Right forelimb (tissue), 1 donor: ENCODE results near the gene DNAH3.
"Not testable (repeated sequence)": the region's sequence is repeated elsewhere in the genome, so short reads cannot be mapped to it uniquely, and the experiment has no call there.

ENCODE experiments used
- DNase-seq: peaks from one replicate; pipeline ENCODE4 v3.0.0-alpha.2; 2018

The DNAH3 gene

DNA sequence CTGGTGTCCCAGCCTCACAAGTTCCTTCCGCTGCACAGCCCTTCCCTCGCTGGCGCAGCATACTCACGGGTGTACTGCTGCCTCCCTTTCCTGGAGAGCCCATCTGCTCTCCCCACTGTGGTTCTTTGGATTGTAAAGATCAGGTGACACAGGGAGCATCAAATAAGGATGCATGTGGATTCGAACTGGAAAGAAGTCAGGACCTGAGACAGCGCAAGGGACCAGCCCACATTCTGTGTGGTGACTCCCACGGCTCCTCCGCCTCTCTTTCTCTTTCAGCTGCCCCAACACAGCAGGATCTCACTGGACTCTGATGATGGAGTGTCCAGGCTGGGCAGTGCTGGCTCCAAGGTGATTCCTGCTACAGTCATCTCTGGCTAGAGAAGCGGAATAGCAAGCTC lies 15.9 kb upstream of the DNAH3 start:
- no peak for DNase-seq

DNA sequence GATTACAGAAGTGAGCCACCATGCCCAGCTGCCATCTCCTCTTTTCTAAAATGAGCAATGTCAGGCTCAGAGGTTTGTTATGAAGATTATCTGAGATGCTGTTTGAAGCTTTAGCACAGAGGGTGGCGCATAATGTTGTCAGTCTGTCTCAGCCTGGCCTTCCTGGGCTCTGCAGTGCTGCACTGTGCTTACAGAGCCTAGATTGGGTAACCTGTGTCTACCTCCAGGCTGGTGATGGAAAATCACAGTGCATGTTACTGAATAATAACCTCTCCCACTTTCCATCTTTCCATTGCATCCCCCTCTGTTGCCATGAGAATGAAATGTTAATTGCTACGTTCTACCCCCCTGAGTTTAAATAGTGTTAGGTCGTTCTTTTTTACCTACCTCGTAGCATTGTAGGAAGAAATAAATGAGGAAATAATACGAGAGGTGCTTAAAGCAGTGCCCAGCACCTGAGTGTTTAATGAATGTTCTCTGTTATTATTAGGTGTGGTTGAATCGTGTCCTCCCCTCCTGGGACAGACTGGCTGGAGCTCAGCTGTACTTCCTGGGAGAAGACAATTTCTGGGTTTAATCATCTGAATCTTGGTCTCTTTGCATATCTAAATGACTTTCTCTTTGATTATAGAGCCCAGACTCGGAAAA lies 14.0 kb upstream of the DNAH3 start:
- DNase-seq = no peak

DNA sequence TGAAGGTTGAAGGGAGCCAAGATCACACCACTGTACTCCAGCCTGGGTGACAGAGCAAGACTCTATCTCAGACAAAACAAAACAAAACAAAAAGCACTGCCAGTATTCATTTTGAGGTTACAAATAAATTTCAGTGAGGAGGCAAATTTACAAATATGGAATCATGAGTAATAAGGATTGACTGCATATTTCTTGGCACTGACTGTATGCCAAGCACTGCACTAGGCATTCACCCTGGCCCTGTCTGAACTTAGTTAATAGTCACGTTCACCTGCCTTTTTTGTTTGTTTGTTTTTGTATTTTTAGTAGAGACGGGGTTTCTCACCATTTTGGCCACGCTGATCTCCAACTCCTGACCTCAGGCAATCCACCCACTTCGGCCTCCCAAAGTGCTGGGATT lies 12.9 kb upstream of the DNAH3 start:
- DNase-seq = no peak

DNA sequence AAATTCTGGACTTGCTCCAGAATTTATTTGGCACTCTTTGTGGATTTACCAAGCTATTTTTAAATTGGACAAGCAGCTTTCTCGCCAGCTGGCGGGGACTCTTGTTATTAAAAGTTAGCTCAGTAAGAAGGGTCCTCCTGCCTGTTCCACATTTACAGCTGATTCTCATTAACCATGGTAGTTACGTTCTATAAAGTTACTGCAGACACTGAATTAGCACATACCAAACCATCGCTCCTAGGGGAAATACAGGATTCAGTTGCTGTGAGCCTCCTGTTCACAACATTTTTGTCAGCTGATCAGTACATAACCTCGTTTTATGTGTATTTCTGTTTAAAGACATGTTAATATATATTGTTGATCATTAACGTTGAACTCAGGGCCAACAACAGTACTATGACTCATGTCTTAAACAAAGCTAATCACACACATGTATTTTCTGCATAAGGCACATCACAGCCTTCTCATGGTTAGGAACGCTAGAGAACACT lies 12.1 kb upstream of the DNAH3 start:
- no peak for DNase-seq

DNA sequence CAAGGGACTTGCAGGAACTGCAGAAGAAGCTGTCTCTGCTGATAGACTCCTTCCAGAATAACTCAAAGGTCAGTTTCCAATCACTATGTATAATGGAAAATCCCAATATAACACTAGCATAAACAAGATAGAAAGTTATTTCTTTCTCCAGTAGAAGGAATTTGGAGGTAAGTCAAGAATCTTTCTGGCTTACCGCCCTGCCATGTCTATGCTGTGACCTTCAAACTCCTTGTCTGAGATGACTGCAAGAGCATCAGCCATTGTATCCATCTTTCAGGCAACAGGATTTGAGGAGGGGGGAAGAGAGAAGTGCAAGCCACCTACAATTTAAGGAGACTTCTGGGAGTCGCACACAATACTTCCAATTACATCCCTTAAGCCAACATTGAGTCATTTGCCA lies 10.6 kb upstream of the DNAH3 start:
- no peak for DNase-seq

DNA sequence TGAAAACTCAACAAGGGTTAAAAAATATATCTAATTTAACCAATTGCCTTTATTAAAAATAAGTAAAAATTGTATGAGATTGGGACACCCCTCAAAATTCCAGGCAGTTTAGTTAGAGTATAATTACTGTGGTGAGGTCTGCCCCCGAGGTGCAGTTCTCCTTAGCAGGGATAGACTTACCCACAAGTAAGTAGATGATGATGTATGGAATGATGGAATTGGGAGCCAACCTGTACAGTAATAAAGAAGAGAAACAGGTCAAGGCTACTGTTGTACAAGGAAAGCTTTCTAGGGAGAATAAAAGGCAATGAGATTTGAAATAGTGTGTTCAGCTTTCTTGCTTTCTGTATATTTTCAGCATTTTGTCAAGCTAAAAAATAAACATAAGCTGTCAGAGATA lies 9.6 kb upstream of the DNAH3 start:
- no peak for DNase-seq

DNA sequence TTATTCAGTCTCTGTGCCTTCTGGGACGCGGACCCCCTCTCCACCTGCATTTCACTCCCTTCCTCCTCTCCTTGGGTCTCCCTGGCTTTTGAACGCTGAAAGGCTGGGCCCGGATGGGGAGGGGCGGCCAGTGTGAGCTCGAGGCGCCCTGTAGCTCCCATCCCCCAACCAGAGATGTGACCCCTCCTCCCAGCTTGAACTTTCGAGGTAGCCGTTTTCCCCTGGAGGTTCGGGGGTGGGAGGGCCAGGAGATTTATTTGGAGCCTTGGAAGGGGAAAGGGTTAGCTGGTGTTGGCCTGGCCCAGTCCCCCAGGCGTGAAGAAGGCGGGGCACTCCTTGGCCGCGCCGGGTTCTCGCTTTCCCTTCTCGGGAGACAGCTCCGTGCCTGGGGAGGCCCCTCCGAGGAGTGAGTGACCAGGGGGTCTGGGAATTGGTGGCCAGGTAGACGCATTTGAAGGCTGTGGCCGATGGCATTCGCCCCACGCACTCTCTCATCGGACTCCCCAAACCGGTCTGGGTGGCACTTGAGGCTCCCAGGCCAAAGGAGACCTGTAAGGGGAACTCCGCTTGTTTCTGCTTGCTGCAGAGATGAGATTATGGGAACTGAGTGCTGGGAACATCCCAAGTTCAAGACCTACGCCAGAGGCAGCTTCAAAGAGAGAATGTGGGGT lies 8.8 kb upstream of the DNAH3 start:
- DNase-seq = peak; percentile 46

DNA sequence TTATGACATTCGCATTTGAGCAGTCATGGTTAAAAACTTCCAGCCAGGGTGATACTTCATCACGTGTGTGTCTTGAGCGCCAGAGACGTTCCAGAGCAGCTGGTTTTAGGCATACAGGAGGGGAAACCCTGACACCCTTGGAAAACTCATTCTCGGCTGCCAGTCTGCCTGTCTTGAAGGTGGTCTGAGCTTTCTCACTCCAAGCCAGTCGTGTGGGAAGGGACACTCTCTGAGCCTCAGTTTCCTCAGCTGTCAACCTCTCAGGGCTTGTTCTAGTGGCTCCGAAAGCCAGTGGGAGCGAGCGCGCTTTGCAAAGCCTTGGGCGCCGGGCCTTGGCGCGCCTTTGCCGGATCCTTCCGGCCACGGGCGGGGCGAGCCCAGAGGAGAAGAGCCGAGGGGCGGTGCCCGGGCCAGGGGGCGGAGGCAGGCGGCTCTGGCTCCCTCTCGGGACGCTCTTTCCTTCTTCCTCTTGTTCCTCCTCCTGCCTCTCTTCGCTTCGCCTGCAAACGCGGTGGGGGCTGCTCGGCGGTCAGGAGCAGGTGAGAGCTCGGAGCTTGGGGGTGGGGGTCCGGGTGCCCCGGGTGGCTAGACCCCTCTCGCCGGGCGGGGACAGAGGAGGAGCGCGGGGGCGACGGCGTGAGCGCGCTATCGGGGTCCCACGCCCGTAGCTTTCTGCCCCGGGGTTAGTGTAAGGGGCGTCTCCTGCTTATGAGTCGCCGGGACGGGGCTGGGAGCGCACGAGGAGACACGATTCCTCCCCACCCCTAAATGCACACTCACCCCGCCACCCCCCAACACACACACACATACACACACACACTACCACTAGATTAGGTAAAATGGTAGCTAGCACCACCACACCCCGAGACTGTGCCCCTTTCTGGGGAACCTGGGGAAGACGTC lies 7.8 kb upstream of the DNAH3 start, which contains the start of gene LDAF1:
LDAF1 (plus strand) TSS at position 467 of the 903 bp plus-strand sequence. CDS start 2,509 bp downstream, outside the sequence.
- peak; percentile 86 for DNase-seq

DNA sequence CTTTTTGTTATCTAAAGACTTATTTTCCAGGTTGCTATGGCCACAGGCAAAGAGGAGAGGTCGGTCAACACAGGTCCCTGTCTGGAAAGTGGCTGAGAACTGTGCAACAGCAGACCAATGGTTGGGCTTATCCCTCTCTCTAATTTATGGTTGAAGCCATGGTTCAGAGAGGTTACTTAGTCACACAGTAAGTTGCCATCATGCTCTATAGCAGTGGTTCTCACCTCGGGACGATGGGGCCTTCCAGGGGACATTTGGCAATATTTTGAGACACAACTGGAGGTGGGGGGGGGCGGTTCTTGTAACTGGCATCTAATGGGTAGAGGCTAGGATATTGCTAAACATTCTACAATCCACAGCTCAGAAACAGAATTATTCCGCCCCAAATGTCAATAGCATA lies 7.0 kb upstream of the DNAH3 start:
- DNase-seq = no peak

DNA sequence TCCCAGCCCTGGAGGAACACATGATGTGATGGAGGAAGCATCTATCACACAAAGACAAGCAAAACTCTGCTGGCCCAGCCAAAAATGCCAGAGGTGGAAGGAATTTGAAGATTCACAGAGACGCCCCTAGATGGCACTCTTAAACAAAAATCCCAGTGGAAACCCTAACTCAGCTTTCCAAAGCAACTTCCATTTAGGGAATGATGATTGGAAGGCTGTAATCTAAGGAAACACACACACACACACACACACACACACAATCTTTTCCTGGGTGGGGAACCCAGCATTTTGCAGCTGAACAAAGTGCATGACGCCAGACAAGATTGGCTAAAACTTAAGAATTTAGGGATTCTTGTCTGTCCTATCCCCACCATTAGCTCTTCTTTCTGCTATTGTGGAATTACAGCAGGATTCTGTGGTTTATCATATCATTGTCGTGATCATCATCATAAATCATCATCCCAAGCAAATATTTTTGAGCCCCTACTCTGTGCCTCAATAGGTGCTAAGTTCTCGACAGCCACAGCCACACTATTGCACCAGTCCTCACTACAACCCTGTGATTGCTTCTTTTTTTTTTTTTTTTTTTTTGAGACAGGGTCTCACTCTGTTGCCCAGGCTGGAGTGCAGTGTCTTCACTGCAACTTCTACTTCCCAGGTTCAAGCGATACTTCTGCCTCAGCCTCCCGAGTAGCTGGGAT lies 6.3 kb upstream of the DNAH3 start:
- peak; percentile 62 for DNase-seq

DNA sequence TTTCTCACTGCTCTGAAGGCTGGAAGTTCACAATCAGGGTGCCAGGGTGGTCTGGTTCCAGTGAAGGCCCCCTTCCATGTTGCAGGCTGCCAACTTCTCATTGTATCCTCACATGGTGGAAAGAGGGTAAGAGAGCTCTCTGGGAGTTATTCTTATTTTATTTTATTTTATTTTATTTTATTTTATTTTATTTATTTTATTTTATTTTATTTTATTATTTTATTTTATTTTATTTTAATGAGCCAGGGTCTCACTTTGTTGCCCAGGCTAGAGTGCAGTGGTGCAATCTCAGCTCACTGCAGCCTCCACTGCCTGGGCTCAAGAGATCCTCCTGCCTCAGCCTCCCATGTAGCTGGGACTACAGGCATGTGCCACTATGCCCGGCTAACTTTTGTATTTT lies 5.4 kb upstream of the DNAH3 start:
- DNase-seq = not testable (repeated sequence)

DNA sequence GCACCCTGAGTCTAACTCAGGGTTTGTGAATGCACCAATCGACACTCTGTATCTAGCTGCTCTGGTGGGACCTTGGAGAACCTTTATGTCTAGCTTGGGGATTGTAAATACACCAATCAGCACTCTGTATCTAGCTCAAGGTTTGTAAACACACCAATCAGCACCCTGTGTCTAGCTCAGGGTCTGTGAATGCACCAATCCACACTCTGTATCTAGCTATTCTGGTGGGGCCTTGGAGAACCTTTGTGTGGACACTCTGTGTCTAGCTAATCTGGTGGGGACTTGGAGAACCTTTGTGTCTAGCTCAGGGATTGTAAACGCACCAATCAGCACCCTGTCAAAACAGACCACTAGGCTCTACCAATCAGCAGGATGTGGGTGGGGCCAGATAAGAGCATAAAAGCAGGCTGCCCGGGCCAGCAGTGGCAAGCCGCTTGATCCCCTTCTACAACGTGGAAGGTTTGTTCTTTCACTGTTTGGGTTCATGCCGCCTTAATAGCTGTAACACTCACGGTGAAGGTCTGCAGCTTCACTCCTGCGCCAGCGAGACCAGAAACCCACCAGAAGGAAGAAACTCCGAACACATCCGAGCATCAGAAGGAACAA lies 2.6 kb upstream of the DNAH3 start:
- DNase-seq = not testable (repeated sequence)

DNA sequence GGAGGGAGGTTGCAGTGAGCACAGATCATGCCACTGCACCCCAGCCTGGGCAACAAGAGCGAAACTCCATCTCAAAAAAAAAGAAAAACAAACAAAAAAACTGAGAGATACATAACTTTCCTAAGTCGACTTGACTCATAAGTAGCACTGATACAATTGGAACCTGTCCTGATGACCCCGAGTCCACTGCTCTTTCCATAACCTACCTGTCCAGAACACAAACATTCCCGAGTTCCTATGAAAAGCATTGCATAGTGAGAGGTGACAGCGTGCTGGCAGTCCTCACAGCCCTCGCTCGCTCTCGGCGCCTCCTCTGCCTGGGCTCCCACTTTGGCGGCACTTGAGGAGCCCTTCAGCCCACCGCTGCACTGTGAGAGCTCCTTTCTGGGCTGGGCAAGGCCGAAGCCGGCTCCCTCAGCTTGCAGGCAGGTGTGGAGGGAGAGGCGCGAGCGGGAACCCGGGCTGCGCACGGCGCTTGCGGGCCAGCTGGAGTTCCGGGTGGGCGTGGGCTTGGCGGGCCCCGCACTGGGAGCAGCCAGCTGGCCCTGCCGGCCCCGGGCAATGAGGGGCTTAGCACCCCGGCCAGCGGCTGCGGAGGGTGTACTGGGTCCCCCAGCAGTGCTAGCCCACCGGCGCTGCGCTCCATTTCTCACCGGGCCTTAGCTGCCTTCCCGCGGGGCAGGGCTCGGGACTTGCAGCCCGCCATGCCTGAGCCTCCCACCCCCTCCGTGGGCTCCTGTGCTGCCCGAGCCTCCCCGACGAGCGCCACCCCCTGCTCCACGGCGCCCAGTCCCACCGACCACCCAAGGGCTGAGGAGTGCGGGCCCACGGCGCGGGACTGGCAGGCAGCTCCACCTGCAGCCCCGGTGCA lies 1.7 kb upstream of the DNAH3 start:
- DNase-seq = not testable (repeated sequence)

DNA sequence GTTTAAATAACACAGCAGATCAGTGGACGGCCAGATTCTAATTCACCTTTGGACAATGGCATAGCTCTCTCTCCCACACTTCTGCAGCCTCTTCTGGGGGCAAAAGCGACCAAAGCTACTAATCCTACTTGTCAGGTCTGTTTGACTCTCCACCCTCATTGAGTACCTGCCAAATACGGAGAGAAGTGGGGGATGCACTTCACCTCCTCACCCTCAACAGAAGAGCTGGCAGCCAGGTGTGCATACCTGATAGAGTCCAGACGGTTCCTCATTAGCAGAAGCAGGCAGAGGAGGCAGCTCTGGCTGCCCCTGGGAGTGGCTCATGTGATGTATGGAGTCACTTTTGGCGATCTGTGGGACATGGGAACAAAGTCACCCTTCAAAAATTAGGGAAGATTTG lies 4.9 kb downstream of the DNAH3 start:
- no peak for DNase-seq

DNA sequence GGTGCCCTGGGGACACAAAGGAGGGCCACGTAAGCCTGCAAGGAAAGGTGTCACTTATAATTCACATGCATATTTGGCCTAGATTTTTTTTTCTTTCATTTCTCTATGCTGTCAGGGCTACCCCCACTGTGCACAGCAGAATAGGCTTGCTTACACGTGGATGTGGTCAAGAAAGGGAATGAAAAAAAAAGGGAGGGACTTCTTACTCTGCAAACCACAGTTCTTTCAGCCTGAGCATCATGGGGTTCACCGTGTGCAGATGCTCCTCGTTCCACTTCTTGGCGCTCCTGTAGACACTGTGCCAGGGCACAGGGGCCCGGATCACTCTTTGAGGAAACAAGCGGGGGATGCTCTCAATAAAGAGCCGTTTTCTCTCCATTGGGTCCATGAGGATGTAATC lies 16.6 kb downstream of the DNAH3 start:
- DNase-seq = no peak

DNA sequence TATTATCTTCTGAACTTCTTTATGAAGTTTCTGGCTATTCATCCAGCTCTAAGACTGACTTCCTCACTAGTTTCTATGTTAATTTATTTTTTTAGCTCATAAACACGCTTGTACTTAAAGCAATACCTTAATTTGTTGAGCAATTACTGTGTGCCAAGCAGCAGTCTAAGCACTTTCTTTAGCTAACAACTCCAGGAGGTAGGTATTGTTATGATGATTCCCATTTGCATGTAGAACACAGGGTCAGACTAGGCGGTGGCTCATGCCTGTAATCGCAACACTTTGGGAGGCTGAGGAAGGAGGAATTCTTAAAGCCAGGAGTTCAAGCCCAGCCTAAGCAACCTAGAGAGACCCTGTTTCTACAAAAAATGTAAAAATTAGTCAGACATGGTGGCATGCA lies 19.8 kb downstream of the DNAH3 start:
- no peak for DNase-seq

DNA sequence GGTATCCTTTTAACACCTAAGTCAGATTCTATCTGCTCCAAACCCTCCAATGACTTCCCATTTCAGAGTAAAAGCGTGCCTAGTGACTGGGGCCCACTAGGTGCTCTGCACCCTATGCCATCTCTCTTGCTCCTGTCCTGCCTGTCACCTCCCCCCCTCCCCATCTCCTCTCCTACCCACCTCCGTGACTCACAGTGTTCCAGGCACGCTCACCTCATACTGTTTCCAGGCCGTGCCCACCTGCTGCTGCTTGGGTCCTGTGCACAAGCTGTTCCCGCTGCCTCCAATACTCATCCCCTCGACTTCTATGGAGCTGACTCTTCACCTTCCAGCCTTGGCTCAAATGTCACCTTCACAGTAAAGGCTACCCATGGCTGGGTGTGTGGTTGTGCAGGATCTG lies 21.7 kb downstream of the DNAH3 start:
- DNase-seq = no peak

DNA sequence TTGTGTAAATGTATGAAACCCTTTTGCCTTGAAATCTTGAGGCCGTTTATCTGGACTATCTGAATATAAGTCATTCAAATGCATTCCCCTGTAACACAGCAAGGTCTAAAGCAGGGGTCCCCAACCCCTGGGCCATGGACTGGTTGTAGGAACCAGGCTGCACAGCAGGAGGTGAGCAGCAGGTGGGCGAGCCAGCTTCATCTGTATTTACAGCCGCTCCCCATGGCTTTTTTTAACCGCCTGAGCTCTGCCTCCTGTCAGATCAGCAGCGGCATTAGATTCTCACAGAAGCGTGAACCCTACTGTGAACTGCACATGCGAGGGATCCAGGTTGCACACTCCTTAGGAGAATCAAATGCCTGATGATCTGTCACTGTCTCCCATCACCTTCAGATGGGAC lies 24.1 kb downstream of the DNAH3 start:
- DNase-seq = no peak

DNA sequence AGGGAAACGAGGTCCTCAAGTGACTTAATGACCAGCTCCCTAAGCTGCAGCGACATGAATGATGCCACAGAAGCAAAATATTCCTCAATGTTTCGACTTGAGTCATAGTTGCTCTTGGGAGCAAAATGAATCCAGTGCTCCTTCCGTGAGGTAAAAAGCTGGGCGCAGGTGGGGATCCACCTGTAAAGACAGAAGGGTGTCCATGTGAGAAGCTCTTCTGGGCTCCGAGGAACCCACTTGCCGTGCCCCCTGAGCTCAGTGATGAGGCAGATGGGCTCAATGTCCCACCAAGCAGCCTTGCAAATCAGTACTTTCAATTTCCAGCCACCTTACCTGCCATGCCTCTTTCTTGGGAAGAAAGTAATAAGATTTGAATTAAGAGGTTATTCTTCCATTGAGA lies 25.5 kb downstream of the DNAH3 start:
- no peak for DNase-seq

DNA sequence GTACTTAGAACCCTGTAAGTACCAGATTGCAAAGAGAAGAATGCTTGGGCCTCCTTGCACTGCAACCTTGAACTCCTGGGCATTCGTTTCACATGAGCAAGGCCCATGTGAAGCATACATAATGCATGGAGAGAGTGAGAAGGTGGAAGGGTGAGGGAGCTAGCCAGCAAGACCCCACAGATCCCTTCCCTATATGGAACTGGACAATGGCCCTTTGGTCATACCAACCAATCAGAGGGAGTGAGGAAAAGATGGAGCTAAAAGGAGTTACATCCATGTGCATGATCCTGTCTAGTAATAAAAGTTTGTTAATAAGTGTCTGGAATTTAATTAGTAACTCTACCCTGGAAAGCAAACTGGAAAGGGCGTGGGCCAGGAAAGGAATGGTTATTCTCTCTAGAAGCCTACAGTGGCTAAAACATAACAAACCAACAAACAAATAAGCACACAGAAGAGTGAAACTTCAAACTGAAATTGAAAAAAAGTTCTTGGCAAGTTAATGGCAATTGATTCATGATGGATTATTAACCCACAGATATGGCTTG lies 29.6 kb downstream of the DNAH3 start:
- no peak for DNase-seq

DNA sequence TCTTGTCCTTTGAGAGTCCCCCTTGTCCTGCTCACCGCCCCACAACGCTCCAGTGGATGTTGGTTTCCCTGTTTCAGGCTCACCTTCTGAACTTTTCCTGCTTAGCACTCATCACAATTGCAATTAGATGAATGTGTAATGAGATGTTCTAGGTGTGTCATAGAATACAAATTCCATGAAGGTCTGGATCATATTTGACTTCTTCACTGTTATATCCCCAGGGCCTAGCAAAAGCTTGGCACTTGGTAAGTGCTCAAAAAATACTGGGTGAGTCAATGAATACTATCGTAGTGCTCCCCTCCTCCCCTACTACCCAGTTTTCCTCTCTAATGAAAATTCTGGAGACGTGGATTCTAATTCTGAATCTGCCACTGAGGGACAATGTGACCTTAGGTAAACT lies 33.1 kb downstream of the DNAH3 start:
- DNase-seq = no peak
